IPS-15b (cell line): ENCODE results near the gene SRPX2.

ENCODE experiments used
- H3K27me3 ChIP-seq: one replicate; pipeline ENCODE4 v1.6.1; 2013; ENCODE audit warnings: low read length; ENCODE audit not compliant: control insufficient read depth, insufficient read depth
- H3K36me3 ChIP-seq: one replicate; pipeline ENCODE4 v1.6.1; 2013; ENCODE audit warnings: low read length; ENCODE audit not compliant: control insufficient read depth, insufficient read depth
- H3K4me1 ChIP-seq: one replicate; pipeline ENCODE4 v1.6.1; 2013; ENCODE audit warnings: mild to moderate bottlenecking, low read length; ENCODE audit not compliant: control insufficient read depth, insufficient read depth
- H3K4me3 ChIP-seq: one replicate; pipeline ENCODE4 v1.5.1; 2013; ENCODE audit warnings: low read depth, low read length
- H3K9ac ChIP-seq: one replicate; pipeline ENCODE4 v1.6.1; 2013; ENCODE audit warnings: low read depth, mild to moderate bottlenecking, low read length
- H3K9me3 ChIP-seq: one replicate; pipeline ENCODE4 v1.6.1; 2013; ENCODE audit warnings: mild to moderate bottlenecking, low read length; ENCODE audit not compliant: control insufficient read depth, insufficient read depth

The SRPX2 gene

GRCh38 chrX:100681599-100681998, 37.6 kb downstream of the SRPX2 start:
- Histone ChIP-seq H3K27me3 (no peaks in the 10 kb centered on the region), H3K4me1 (peaks cover 5% of the 10 kb centered on the region), H3K9ac (no peak overlapping the region), H3K4me3 (no peak overlapping the region), H3K9me3 (no peaks in the 10 kb centered on the region), H3K36me3 (no peaks in the 10 kb centered on the region)

- no peaks in the 10 kb centered on the region for H3K36me3 ChIP-seq
- H3K4me3 ChIP-seq = no peak overlapping the region
- no peaks in the 10 kb centered on the region for H3K9me3 ChIP-seq
- no peak overlapping the region for H3K9ac ChIP-seq
- H3K4me1 ChIP-seq = peaks cover 5% of the 10 kb centered on the region
- no peaks in the 10 kb centered on the region for H3K27me3 ChIP-seq
Observed at GRCh38 chrX:100682939-100683338, 38.9 kb downstream of the SRPX2 start.

- H3K4me3 ChIP-seq = no peak overlapping the region
- H3K9me3 ChIP-seq = no peaks in the 10 kb centered on the region
- no peak overlapping the region for H3K9ac ChIP-seq
- no peaks in the 10 kb centered on the region for H3K36me3 ChIP-seq
- H3K4me1 ChIP-seq = no peaks in the 10 kb centered on the region
- H3K27me3 ChIP-seq = no peaks in the 10 kb centered on the region
Observed at GRCh38 chrX:100685284-100685996, 41.4 kb downstream of the SRPX2 start.

- H3K9me3 ChIP-seq = no peaks in the 10 kb centered on the region
- no peaks in the 10 kb centered on the region for H3K36me3 ChIP-seq
- no peak overlapping the region for H3K4me3 ChIP-seq
- H3K27me3 ChIP-seq = no peaks in the 10 kb centered on the region
- no peaks in the 10 kb centered on the region for H3K4me1 ChIP-seq
- no peak overlapping the region for H3K9ac ChIP-seq
Observed at GRCh38 chrX:100685997-100686305, 42.0 kb downstream of the SRPX2 start.

- Histone ChIP-seq H3K36me3 (no peaks in the 10 kb centered on the region), H3K9ac (no peak overlapping the region), H3K4me1 (no peaks in the 10 kb centered on the region), H3K27me3 (no peaks in the 10 kb centered on the region), H3K9me3 (no peaks in the 10 kb centered on the region), H3K4me3 (no peak overlapping the region)
Observed at GRCh38 chrX:100687128-100687527, 43.1 kb downstream of the SRPX2 start.

GRCh38 chrX:100687546-100687945, 43.5 kb downstream of the SRPX2 start:
- no peaks in the 10 kb centered on the region for H3K4me1 ChIP-seq
- H3K4me3 ChIP-seq = no peak overlapping the region
- H3K9ac ChIP-seq = no peak overlapping the region
- no peaks in the 10 kb centered on the region for H3K36me3 ChIP-seq
- no peaks in the 10 kb centered on the region for H3K27me3 ChIP-seq
- no peaks in the 10 kb centered on the region for H3K9me3 ChIP-seq

GRCh38 chrX:100695302-100695701, 51.3 kb downstream of the SRPX2 start:
- Histone ChIP-seq H3K9me3 (no peaks in the 10 kb centered on the region), H3K36me3 (no peaks in the 10 kb centered on the region), H3K4me3 (no peak overlapping the region), H3K27me3 (no peaks in the 10 kb centered on the region), H3K4me1 (no peaks in the 10 kb centered on the region), H3K9ac (no peak overlapping the region)

- no peaks in the 10 kb centered on the region for H3K27me3 ChIP-seq
- no peaks in the 10 kb centered on the region for H3K9me3 ChIP-seq
- no peak overlapping the region for H3K4me3 ChIP-seq
- H3K4me1 ChIP-seq = no peaks in the 10 kb centered on the region
- no peaks in the 10 kb centered on the region for H3K36me3 ChIP-seq
- no peak overlapping the region for H3K9ac ChIP-seq
Observed at GRCh38 chrX:100695991-100696390, 52.0 kb downstream of the SRPX2 start.

- Histone ChIP-seq H3K9ac (no peak overlapping the region), H3K4me3 (no peak overlapping the region), H3K9me3 (no peaks in the 10 kb centered on the region), H3K4me1 (no peaks in the 10 kb centered on the region), H3K27me3 (no peaks in the 10 kb centered on the region), H3K36me3 (no peaks in the 10 kb centered on the region)
Observed at GRCh38 chrX:100696699-100697351, 52.8 kb downstream of the SRPX2 start.

GRCh38 chrX:100698551-100698950, 54.6 kb downstream of the SRPX2 start:
- Histone ChIP-seq H3K4me3 (no peak overlapping the region), H3K27me3 (no peaks in the 10 kb centered on the region), H3K9ac (no peak overlapping the region), H3K9me3 (no peaks in the 10 kb centered on the region), H3K36me3 (no peaks in the 10 kb centered on the region), H3K4me1 (no peaks in the 10 kb centered on the region)

GRCh38 chrX:100700809-100701208, 56.8 kb downstream of the SRPX2 start:
- H3K9me3 ChIP-seq = no peaks in the 10 kb centered on the region
- no peaks in the 10 kb centered on the region for H3K36me3 ChIP-seq
- no peak overlapping the region for H3K9ac ChIP-seq
- no peaks in the 10 kb centered on the region for H3K27me3 ChIP-seq
- no peaks in the 10 kb centered on the region for H3K4me1 ChIP-seq
- H3K4me3 ChIP-seq = no peak overlapping the region

GRCh38 chrX:100704581-100705203, 60.7 kb downstream of the SRPX2 start:
- no peak overlapping the region for H3K4me3 ChIP-seq
- H3K9ac ChIP-seq = no peak overlapping the region
- no peaks in the 10 kb centered on the region for H3K27me3 ChIP-seq
- H3K9me3 ChIP-seq = no peaks in the 10 kb centered on the region
- H3K4me1 ChIP-seq = no peaks in the 10 kb centered on the region
- H3K36me3 ChIP-seq = no peaks in the 10 kb centered on the region
